ENCODE data around the gene PTH1R. TPM values are rescaled to one million over a fixed set of nuclear protein-coding genes. Genes with fewer than 3 reads are reported as not detected.

PTH1R gene
- total and polyA plus RNA-seq, 11 donors, result 2.1 to 23.4 (median 6.5) TPM

DNA sequence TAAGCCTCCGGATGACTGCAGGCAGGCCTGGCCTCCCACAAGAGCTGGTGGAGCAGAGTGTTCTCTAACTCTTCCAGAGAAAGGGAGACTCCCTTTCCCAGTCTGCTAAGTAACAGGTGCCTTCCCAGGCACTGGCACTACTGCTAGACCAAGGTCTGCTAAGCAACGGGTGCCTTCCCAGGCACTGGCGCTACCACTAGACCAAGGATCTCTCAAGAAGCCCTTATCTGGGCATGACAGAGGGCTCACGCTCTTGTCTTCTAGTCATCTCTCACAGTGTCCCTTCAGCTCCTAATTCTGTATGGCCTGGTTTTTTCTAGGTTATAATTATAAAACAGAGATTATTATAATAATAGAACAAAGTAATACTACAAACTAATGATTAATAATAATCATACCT is 42.0 kb upstream of the PTH1R start:
- intact Hi-C loops (cut with DNase I), result loop anchor here in 1 of 10 donors (10.0 kb wide), 1 partner anchor 121 kb away; the partner anchor contains the start of gene PRSS50
- Histone ChIP-seq H3K4me3 (no peak overlapping the region), H3K27me3 (no peaks in the 10 kb centered on the region), H3K36me3 (peaks cover 0 to 85% (median 20%) of the 10 kb centered on the region in 9 donors), H3K4me1 (peaks cover 0 to 17% (median 0%) of the 10 kb centered on the region in 12 donors), H3K9me3 (peaks cover 0 to 26% (median 9%) of the 10 kb centered on the region in 12 donors), H3K27ac (no peak overlapping the region)
- no peak for DNase-seq
- TF ChIP-seq, protein P1, sequence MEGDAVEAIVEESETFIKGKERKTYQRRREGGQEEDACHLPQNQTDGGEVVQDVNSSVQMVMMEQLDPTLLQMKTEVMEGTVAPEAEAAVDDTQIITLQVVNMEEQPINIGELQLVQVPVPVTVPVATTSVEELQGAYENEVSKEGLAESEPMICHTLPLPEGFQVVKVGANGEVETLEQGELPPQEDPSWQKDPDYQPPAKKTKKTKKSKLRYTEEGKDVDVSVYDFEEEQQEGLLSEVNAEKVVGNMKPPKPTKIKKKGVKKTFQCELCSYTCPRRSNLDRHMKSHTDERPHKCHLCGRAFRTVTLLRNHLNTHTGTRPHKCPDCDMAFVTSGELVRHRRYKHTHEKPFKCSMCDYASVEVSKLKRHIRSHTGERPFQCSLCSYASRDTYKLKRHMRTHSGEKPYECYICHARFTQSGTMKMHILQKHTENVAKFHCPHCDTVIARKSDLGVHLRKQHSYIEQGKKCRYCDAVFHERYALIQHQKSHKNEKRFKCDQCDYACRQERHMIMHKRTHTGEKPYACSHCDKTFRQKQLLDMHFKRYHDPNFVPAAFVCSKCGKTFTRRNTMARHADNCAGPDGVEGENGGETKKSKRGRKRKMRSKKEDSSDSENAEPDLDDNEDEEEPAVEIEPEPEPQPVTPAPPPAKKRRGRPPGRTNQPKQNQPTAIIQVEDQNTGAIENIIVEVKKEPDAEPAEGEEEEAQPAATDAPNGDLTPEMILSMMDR (IDR thresholded peaks at IDR 0.05), result no peak
- TF ChIP-seq POLR2A (IDR thresholded peaks at IDR 0.05), result no peak
- ATAC-seq, result no peak
- WGBS, 4 donors, result 87 to 94% (median 92%) methylated on average over 4 of the region's 4 CpGs

DNA sequence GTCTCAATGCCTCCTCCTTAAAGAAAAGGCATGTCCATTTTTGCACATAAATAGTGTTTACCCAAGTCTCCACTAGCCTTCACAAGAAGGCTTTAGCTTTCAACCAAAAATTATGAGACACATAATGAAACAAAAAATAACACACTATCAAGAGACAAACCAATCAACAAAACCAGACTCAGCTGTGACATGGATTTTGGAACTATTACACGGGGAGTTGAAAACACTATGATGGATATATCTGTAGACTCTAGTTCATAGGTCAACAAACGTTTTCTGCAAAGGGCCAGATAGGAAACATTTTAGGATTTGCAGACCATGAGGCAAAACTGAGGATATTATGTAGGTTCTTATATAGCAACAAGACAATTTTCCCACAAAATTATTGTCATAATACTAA is 39.2 kb upstream of the PTH1R start:
- Histone ChIP-seq H3K4me3 (no peak overlapping the region), H3K27me3 (no peaks in the 10 kb centered on the region), H3K27ac (no peak overlapping the region), H3K36me3 (peaks cover 0 to 84% (median 15%) of the 10 kb centered on the region in 9 donors), H3K4me1 (peaks cover 0 to 17% (median 0%) of the 10 kb centered on the region in 12 donors), H3K9me3 (peaks cover 0 to 54% (median 18%) of the 10 kb centered on the region in 12 donors)
- no peak for TF ChIP-seq POLR2A (IDR thresholded peaks at IDR 0.05)
- TF ChIP-seq, protein P1 (IDR thresholded peaks at IDR 0.05), result no peak
- DNase-seq (no peak), ATAC-seq (no peak)
- intact Hi-C loops (cut with DNase I), result loop anchor here in 1 of 10 donors (10.0 kb wide), 1 partner anchor 124 kb away; the partner anchor contains the start of gene PRSS50
- 53 to 66% (median 63%) methylated on average over 2 of the region's 2 CpGs for WGBS, 4 donors

DNA sequence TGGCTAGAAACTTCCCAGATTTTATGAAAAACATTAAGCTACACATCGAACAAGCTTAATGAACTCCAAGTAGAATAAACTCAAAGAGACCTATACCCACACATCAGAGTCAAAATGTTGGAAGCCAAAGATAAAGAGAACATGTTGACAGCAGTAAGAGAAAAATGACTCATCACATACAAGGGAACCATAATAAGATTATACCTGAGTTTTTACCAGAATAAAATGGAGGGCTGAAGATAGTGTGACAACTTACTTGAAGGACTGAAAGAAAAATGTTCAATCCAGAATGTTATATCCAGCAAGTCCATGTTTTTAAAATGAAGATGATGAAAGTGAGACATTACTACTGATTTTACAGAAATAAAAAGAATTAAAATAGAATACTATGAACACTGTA is 37.0 kb upstream of the PTH1R start:
- DNase-seq (no peak), ATAC-seq (no peak)
- no peak for TF ChIP-seq POLR2A (IDR thresholded peaks at IDR 0.05)
- TF ChIP-seq, protein P1 (IDR thresholded peaks at IDR 0.05), result no peak
- no peaks in the 10 kb centered on the region for H3K27me3 ChIP-seq
- WGBS, 4 donors, result 93 to 98% (median 95%) methylated on average over 1 of the region's 1 CpG
- no peak overlapping the region for H3K4me3 ChIP-seq
- H3K4me1 ChIP-seq, result peaks cover 0 to 22% (median 5%) of the 10 kb centered on the region in 12 donors
- intact Hi-C loops (cut with DNase I), result loop anchor here in 1 of 10 donors (10.0 kb wide), 1 partner anchor 136 kb away; the partner anchor contains the start of gene TMIE
- H3K9me3 ChIP-seq, result peaks cover 0 to 59% (median 18%) of the 10 kb centered on the region in 12 donors
- H3K36me3 ChIP-seq, result peaks cover 0 to 71% (median 4%) of the 10 kb centered on the region in 9 donors
- no peak overlapping the region for H3K27ac ChIP-seq

DNA sequence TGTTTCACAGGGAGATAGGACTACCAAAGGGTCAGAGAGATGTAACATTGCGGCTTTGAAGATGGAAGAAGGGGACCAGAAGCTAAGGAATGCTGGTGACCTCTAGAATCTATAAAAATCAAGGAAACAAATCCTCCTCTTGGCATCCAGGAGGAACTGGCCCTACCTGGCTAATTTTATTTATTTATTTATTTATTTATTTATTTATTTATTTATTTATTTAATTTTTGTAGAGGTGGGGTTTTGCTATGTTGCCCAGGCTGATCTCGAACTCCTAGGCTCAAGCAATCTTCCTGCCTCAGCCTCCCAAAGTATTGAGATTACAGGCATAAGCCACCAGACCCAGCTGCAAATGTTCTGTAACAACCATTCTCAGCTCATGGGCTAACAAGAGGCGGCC is 34.0 kb upstream of the PTH1R start:
- Histone ChIP-seq H3K36me3 (peaks cover 0 to 43% (median 0%) of the 10 kb centered on the region in 9 donors), H3K27me3 (no peaks in the 10 kb centered on the region), H3K27ac (no peak overlapping the region), H3K4me3 (no peak overlapping the region), H3K9me3 (peaks cover 0 to 51% (median 14%) of the 10 kb centered on the region in 12 donors), H3K4me1 (peaks cover 0 to 45% (median 32%) of the 10 kb centered on the region in 12 donors)
- ATAC-seq, result no peak
- intact Hi-C loops (cut with DNase I), result loop anchor here in 1 of 10 donors (10.0 kb wide), 1 partner anchor 139 kb away; the partner anchor contains the start of gene TMIE
- no peak for DNase-seq
- WGBS, 4 donors, result 96 to 99% (median 97%) methylated on average over 3 of the region's 3 CpGs
- TF ChIP-seq, protein P1 (IDR thresholded peaks at IDR 0.05), result no peak
- TF ChIP-seq POLR2A (IDR thresholded peaks at IDR 0.05), result no peak

All from heart left ventricle (tissue), 16 donors.